ENCODE results near the gene AKAP13. TPM values are rescaled to one million over a fixed set of nuclear protein-coding genes. Genes with fewer than 3 reads are reported as not detected.
"Not testable (repeated sequence)": the region's sequence is repeated elsewhere in the genome, so short reads cannot be mapped to it uniquely, and the experiment has no call there.

Gene AKAP13
- total RNA-seq, 1 donor from 2014 or later, result 145 TPM

DNA sequence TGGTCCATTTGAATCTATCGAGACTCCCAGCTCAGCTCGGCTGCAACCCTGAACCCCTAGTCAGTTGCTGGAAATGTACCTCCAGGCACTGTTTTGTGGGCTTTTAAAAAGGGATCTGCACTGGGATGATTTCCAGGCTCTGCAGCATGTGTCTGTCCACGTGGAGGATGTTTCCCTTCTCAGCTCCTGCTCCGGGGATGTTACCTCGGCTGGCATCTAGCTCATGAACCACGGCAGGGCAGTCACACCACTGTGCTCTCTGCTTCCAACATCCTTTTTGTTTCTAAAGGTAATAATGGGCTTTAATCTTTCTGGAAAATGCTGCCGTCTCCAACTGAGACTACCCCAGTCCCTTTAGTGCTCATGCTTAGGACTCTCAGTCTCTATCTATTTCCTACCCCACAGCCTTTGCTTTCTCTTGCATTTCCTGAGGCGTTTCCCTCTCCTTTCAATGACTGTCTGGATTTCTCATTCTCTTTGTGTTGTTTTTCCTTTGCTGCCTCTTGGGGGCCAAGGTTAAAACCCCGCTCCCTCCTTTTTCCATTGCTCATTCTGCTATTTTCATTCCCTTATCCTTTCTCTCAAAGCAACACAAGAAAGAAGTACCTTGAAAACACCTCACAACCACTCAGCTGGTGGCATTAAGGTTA, 42.9 kb upstream of the AKAP13 start:
- Mint-ChIP-seq H3K9me3 (ENCODE audit: unreplicated experiment) (no peaks in the 10 kb centered on the region), H3K36me3 (ENCODE audit: unreplicated experiment) (peaks cover 5% of the 10 kb centered on the region), H3K4me1 (ENCODE audit: low read depth, unreplicated experiment) (no peaks in the 10 kb centered on the region), H3K4me3 (ENCODE audit: unreplicated experiment) (no peak overlapping the region), H3K27ac (ENCODE audit: unreplicated experiment) (no peak overlapping the region), H3K27me3 (ENCODE audit: unreplicated experiment) (no peaks in the 10 kb centered on the region)
- DNase-seq, result no peak
- TF ChIP-seq, protein P1, sequence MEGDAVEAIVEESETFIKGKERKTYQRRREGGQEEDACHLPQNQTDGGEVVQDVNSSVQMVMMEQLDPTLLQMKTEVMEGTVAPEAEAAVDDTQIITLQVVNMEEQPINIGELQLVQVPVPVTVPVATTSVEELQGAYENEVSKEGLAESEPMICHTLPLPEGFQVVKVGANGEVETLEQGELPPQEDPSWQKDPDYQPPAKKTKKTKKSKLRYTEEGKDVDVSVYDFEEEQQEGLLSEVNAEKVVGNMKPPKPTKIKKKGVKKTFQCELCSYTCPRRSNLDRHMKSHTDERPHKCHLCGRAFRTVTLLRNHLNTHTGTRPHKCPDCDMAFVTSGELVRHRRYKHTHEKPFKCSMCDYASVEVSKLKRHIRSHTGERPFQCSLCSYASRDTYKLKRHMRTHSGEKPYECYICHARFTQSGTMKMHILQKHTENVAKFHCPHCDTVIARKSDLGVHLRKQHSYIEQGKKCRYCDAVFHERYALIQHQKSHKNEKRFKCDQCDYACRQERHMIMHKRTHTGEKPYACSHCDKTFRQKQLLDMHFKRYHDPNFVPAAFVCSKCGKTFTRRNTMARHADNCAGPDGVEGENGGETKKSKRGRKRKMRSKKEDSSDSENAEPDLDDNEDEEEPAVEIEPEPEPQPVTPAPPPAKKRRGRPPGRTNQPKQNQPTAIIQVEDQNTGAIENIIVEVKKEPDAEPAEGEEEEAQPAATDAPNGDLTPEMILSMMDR (IDR thresholded peaks at IDR 0.05; ENCODE audit: partially characterized antibody, unreplicated experiment), result no peak

DNA sequence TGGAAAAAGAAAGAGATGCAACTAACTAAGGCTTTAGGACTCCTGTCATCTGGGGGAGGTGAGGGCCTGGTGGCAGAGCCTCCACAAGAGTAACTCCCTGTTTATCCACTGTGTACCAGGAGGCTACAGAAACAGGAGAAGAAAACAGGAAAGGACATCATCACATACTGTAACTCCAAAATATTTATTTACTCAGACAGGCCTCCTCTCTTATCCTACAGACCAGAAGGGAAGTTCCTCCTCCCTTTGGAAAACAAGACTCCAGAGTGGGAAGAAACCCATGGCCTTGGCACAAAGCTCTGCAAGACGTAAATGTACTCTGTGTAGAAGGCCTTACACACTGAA, 40.1 kb upstream of the AKAP13 start:
- Mint-ChIP-seq H3K27ac (ENCODE audit: unreplicated experiment) (no peak overlapping the region), H3K36me3 (ENCODE audit: unreplicated experiment) (peaks cover 5% of the 10 kb centered on the region), H3K4me1 (ENCODE audit: low read depth, unreplicated experiment) (no peaks in the 10 kb centered on the region), H3K9me3 (ENCODE audit: unreplicated experiment) (no peaks in the 10 kb centered on the region), H3K27me3 (ENCODE audit: unreplicated experiment) (no peaks in the 10 kb centered on the region), H3K4me3 (ENCODE audit: unreplicated experiment) (no peak overlapping the region)
- DNase-seq, result no peak
- TF ChIP-seq, protein P1 (IDR thresholded peaks at IDR 0.05; ENCODE audit: partially characterized antibody, unreplicated experiment), result no peak

DNA sequence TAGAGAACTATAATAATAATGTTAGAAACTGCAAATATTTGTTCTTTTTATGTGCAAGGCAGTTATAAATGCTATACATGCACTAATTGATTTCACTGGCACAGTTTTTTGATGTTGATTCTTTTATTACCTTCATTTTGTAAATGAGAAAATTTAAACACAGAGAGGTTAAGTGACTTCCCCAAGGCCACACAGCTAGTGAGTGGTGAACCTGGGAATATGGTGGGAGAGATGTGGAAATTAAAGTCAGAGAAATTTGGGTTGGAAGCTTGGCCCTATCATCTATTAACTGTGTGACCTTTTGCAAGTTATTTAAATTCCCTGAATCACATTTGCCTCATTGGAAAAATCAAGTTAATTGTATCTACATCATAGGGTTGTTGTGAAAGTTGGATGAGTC, 39.6 kb upstream of the AKAP13 start:
- no peaks in the 10 kb centered on the region for H3K27me3 Mint-ChIP-seq (ENCODE audit: unreplicated experiment)
- no peaks in the 10 kb centered on the region for H3K4me1 Mint-ChIP-seq (ENCODE audit: low read depth, unreplicated experiment)
- no peak overlapping the region for H3K27ac Mint-ChIP-seq (ENCODE audit: unreplicated experiment)
- no peak overlapping the region for H3K4me3 Mint-ChIP-seq (ENCODE audit: unreplicated experiment)
- TF ChIP-seq, protein P1 (IDR thresholded peaks at IDR 0.05; ENCODE audit: partially characterized antibody, unreplicated experiment), result no peak
- H3K9me3 Mint-ChIP-seq (ENCODE audit: unreplicated experiment), result no peaks in the 10 kb centered on the region
- no peak for DNase-seq
- H3K36me3 Mint-ChIP-seq (ENCODE audit: unreplicated experiment), result peaks cover 5% of the 10 kb centered on the region

DNA sequence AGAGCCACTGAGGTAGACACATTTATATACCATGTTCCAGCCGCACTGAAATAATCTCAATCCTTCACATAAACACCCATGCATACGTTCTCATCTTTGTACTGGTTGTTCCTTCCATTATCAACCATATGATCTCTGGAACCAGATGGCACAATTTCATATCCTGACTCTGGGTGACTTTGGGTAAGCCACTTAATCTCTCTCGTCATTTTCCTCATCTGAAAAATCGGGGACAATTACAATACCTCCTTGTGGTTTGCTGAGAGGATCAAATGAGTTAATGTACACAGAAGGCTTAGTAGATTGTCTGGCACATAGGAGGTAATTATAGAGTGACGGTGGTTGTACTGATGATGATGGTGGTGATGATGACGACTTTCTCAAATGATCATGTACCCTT, 38.2 kb upstream of the AKAP13 start:
- H3K4me3 Mint-ChIP-seq (ENCODE audit: unreplicated experiment); DNase-seq; H3K27me3 Mint-ChIP-seq (ENCODE audit: unreplicated experiment); H3K9me3 Mint-ChIP-seq (ENCODE audit: unreplicated experiment); H3K27ac Mint-ChIP-seq (ENCODE audit: unreplicated experiment); H3K4me1 Mint-ChIP-seq (ENCODE audit: low read depth, unreplicated experiment); H3K36me3 Mint-ChIP-seq (ENCODE audit: unreplicated experiment): not testable (repeated sequence)

DNA sequence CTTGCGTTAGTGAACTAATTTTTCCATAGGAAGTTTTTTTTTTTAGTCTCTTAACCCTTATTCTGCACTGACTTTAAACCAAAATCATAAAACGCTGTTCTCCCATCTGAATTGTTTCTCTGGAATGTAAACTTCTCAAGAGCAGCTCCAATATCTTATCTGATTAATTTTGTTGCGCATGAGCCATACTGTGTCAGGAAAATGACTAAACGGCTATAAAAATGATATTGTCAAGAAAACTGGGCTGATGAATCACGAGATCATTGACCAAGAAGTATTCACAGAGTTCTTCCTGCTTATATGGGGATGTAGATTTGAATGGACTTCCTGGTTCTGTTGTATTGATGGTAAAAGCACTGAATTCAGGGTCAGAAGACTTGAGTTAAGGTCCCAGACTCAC, 37.0 kb upstream of the AKAP13 start:
- not testable (repeated sequence) for H3K36me3 Mint-ChIP-seq (ENCODE audit: unreplicated experiment); H3K4me1 Mint-ChIP-seq (ENCODE audit: low read depth, unreplicated experiment); H3K27ac Mint-ChIP-seq (ENCODE audit: unreplicated experiment); H3K4me3 Mint-ChIP-seq (ENCODE audit: unreplicated experiment); DNase-seq; H3K9me3 Mint-ChIP-seq (ENCODE audit: unreplicated experiment); H3K27me3 Mint-ChIP-seq (ENCODE audit: unreplicated experiment)

DNA sequence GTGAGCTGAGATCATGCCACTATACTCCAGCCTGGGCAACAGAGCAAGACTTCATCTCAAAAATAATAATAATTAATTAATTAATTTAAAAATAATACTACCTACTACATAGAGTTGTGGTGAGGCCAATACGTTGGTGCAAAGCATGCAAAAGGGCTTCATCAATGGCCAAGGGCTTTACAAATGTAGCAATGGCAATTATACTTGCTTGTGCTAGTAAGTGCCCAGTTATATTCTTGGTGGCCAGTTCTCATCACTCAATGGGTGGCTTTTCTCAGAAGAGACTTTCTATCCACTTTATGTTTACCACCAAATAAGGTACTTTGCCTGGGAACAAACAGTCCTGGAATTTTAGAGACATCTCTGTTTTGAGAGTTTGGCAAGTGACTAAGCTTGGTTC, 36.2 kb upstream of the AKAP13 start:
- not testable (repeated sequence) for H3K36me3 Mint-ChIP-seq (ENCODE audit: unreplicated experiment); H3K9me3 Mint-ChIP-seq (ENCODE audit: unreplicated experiment); DNase-seq; H3K27me3 Mint-ChIP-seq (ENCODE audit: unreplicated experiment); H3K27ac Mint-ChIP-seq (ENCODE audit: unreplicated experiment); H3K4me1 Mint-ChIP-seq (ENCODE audit: low read depth, unreplicated experiment); H3K4me3 Mint-ChIP-seq (ENCODE audit: unreplicated experiment)

DNA sequence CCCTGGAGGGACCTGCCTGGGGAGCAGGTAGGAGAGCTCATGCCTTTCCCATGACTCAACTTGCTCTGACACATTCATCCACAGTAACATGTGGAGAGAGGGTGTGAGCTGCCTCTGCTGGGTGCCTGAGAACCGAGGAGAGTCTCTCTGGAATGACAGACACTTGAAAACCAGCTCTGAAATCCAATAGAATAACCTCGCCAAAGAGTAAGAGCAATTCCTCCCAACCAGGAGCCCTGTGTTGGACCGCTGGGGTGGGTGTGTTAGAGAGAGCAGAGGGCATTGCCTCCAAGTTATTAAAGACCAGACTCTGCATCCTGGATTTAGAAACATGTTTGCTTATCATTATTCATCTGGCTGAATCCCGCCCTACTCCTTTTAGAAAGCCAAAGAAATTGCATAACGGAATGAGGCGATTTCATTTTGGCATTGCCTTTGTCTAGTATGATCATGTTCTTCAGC, 35.7 kb upstream of the AKAP13 start:
- not testable (repeated sequence) for H3K27ac Mint-ChIP-seq (ENCODE audit: unreplicated experiment); H3K9me3 Mint-ChIP-seq (ENCODE audit: unreplicated experiment); H3K4me1 Mint-ChIP-seq (ENCODE audit: low read depth, unreplicated experiment); H3K4me3 Mint-ChIP-seq (ENCODE audit: unreplicated experiment); DNase-seq; H3K27me3 Mint-ChIP-seq (ENCODE audit: unreplicated experiment); H3K36me3 Mint-ChIP-seq (ENCODE audit: unreplicated experiment)

DNA sequence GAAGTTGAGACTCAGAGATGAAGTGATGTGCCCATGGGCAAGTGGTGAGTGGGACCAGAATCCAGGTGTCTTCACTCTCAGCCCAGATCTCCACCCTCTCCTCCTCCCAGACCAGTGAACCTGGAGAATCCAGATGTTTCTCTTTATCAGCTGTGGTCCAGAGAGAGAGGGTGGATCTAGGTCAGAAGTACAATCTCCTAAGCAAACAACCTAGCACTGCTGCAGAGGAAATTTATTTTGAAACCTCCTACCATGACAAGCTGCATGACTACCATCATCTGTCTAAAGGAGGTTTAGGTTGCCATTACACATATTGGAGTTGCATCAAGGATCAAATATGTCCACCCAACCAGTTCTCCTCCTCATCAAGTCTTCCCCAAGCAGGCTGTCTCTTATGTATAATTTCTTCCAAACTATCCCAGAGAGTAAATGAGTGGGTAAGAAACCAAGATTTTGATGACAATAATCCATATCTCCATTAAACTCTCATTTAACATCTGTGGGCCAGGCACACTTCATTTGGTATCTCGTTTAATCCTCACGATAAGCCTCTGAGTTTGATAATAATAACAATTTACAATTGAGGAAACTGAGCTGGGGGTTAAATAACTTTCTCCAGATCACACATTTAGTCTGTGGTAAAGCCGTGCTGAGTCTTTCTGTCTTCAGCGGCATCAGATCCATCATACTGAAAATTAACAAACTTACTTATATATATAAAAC, 35.0 kb upstream of the AKAP13 start:
- H3K4me1 Mint-ChIP-seq (ENCODE audit: low read depth, unreplicated experiment); H3K27me3 Mint-ChIP-seq (ENCODE audit: unreplicated experiment); H3K4me3 Mint-ChIP-seq (ENCODE audit: unreplicated experiment); DNase-seq; H3K36me3 Mint-ChIP-seq (ENCODE audit: unreplicated experiment); H3K27ac Mint-ChIP-seq (ENCODE audit: unreplicated experiment); H3K9me3 Mint-ChIP-seq (ENCODE audit: unreplicated experiment): not testable (repeated sequence)

DNA sequence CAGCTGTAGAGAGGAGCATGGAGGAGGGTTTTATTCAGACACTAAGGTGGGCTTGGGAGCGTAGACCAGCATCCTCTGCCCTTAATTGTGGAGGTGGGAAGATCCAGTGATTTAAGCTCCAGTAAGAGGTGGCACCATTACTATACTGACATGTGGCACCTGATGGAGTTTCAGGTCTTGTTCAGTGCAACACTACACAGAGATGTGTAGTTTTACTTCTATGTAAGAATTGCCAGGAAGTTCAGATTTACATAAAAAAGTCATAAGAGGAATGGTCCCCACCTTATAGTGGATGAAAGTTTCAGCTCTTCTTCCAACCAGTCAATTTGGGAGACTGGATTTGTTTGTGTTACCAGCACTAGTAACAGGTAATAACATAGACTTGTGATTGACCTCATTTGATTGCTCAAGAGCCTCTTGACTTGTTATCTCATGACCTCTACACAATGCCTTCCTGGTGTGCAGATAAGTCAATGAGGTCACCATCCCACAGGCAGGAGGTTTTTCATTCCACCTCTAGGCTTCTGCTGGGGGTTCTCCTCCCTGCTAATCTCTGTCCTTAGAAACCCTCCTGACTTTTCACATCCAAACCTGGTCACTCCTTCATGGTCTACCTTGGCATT, 33.8 kb upstream of the AKAP13 start:
- not testable (repeated sequence) for H3K36me3 Mint-ChIP-seq (ENCODE audit: unreplicated experiment); H3K4me3 Mint-ChIP-seq (ENCODE audit: unreplicated experiment); H3K27ac Mint-ChIP-seq (ENCODE audit: unreplicated experiment); DNase-seq; H3K9me3 Mint-ChIP-seq (ENCODE audit: unreplicated experiment); H3K4me1 Mint-ChIP-seq (ENCODE audit: low read depth, unreplicated experiment); H3K27me3 Mint-ChIP-seq (ENCODE audit: unreplicated experiment)
